ENCODE data around the gene RPSA. TPM values are rescaled to one million over a fixed set of nuclear protein-coding genes. Genes with fewer than 3 reads are reported as not detected.
"Not testable (repeated sequence)": the region's sequence is repeated elsewhere in the genome, so short reads cannot be mapped to it uniquely, and the experiment has no call there.

Gene RPSA
- total RNA-seq, 6 donors from 2014 or later: 317 to 921 (median 709) TPM

DNA sequence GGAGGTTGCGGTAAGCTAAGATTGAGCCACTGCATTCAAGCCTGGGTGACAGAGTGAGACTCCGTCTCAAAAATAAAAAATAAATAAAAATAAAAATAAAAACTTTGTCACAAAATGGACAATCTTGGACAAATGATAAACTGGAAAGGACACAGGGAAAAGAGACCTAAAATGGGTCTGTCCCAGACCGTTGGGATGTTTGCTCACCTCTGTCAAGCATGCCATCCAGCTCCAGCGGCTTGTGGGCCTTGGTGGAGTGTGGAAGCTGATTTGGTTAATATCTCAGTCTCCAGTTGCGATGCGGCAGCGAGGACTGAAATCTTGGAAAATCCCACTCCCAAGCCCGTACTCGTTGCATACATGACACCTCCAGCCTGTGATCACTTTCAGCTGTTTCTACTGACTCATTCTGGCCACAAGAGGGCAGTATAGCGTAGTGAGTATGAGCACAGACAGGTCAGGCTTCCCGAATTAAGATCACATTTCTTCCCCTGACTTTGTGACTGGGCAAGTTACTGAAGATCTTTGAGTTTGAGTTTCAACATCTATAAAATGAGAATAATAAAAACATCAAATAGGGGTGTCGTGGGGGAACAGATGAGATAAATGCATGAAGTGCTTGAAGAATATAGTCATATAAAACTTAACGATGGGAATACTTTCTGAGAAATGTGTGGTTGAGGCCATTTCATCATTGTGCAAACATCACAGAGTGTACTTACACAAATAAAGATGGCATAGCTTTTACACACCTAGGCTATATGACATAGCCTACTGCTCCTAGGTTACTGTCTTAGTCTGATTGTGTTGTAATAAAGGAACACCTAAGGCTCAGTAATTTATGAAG is 41.3 kb downstream of the RPSA start:
- DNase-seq: peak in 1 of 2 donors; percentile 79
- no peak for TF ChIP-seq EP300 (IDR thresholded peaks at IDR 0.05)
- TF ChIP-seq, protein P1, sequence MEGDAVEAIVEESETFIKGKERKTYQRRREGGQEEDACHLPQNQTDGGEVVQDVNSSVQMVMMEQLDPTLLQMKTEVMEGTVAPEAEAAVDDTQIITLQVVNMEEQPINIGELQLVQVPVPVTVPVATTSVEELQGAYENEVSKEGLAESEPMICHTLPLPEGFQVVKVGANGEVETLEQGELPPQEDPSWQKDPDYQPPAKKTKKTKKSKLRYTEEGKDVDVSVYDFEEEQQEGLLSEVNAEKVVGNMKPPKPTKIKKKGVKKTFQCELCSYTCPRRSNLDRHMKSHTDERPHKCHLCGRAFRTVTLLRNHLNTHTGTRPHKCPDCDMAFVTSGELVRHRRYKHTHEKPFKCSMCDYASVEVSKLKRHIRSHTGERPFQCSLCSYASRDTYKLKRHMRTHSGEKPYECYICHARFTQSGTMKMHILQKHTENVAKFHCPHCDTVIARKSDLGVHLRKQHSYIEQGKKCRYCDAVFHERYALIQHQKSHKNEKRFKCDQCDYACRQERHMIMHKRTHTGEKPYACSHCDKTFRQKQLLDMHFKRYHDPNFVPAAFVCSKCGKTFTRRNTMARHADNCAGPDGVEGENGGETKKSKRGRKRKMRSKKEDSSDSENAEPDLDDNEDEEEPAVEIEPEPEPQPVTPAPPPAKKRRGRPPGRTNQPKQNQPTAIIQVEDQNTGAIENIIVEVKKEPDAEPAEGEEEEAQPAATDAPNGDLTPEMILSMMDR (IDR thresholded peaks at IDR 0.05): peak; percentile 66 to 80 (median 77)
- no peak for TF ChIP-seq POLR2A (IDR thresholded peaks at IDR 0.05)
- TF ChIP-seq POLR2AphosphoS5 (IDR thresholded peaks at IDR 0.05): no peak
- Histone ChIP-seq H3K27ac (no peak overlapping the region), H3K9me3 (no peaks in the 10 kb centered on the region), H3K4me1 (peaks cover 0 to 7% (median 5%) of the 10 kb centered on the region in 4 donors), H3K27me3 (no peaks in the 10 kb centered on the region), H3K4me3 (no peak overlapping the region), H3K36me3 (no peaks in the 10 kb centered on the region)
- 24 to 26% methylated on average over 13 of the region's 13 CpGs for WGBS, 2 donors
- peak; percentile 90 to 92 for ATAC-seq (ENCODE audit: low FRiP score in 2 of 2)

DNA sequence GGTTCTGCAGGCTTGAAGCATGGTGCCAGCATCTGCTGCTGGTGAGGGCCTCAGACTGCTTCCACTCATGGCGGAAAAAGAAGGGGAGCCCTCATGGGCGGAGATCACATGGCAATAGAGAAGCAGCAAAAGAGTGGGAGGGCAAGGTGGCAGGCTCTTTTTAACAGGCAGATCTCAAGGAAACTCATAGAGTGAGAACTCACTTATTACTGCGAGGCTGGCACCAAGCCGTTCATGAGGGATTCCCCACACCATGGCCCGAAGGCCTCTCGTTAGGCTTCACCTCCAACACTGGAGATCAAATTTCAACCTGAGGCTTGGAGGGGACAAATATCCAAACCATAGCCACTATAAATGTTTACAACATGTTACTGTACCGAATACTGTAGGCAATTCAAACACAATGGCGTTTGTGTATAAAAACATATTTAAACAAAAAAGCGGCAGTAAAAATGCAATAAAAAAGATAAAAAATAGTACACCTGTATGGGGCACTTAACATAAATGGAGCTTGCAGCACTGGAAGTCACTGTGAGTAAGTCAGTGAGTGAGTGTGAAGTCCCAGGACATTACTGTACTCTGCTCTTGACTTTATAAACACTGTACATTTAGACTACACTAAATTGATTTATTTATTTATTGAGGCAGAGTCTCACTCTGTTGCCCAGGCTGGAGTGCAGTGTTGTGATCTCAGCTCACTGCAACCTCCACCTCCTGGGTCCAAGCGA is 42.1 kb downstream of the RPSA start:
- no peak overlapping the region for H3K4me3 ChIP-seq
- DNase-seq (no peak), ATAC-seq (ENCODE audit: low FRiP score in 2 of 2) (no peak)
- H3K4me1 ChIP-seq: peaks cover 0 to 7% (median 5%) of the 10 kb centered on the region in 4 donors
- H3K9me3 ChIP-seq: no peaks in the 10 kb centered on the region
- H3K36me3 ChIP-seq: no peaks in the 10 kb centered on the region
- WGBS, 2 donors: 75 to 81% methylated on average over 10 of the region's 10 CpGs
- no peaks in the 10 kb centered on the region for H3K27me3 ChIP-seq
- TF ChIP-seq POLR2A (IDR thresholded peaks at IDR 0.05) (no peak), EP300 (IDR thresholded peaks at IDR 0.05) (no peak), POLR2AphosphoS5 (IDR thresholded peaks at IDR 0.05) (no peak)
- TF ChIP-seq, protein P1 (IDR thresholded peaks at IDR 0.05): no peak
- no peak overlapping the region for H3K27ac ChIP-seq

DNA sequence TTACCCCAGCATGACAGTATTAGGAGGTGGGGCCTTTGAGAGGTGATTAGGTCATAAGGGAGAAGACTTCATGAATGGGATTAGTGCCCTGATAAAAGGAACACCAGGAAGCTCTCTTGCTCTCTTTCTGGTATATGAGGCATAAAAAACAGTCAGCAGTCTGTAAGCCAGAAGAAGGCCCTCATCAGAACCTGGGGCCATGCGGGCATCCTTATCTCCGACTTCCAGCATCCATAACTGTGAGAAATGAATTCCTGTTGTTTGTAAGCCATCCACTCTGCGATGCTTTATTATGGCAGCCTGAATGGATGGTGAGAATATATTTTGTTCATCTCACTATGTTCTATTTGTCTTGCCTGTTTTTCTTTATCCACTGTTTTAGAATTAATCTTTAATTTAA is 43.3 kb downstream of the RPSA start:
- TF ChIP-seq EP300 (IDR thresholded peaks at IDR 0.05): no peak
- TF ChIP-seq, protein P1 (IDR thresholded peaks at IDR 0.05): no peak
- no peak for TF ChIP-seq POLR2AphosphoS5 (IDR thresholded peaks at IDR 0.05)
- no peak for TF ChIP-seq POLR2A (IDR thresholded peaks at IDR 0.05)
- ATAC-seq (ENCODE audit: low FRiP score in 2 of 2): no peak
- H3K27me3 ChIP-seq: no peaks in the 10 kb centered on the region
- DNase-seq: no peak
- H3K36me3 ChIP-seq: no peaks in the 10 kb centered on the region
- 70 to 83% methylated on average over 3 of the region's 3 CpGs for WGBS, 2 donors
- H3K27ac ChIP-seq: no peak overlapping the region
- H3K9me3 ChIP-seq: no peaks in the 10 kb centered on the region
- peaks cover 0 to 7% (median 5%) of the 10 kb centered on the region in 4 donors for H3K4me1 ChIP-seq
- no peak overlapping the region for H3K4me3 ChIP-seq

GRCh38 chr3:39453134-39453533 is 46.6 kb downstream of the RPSA start:
- 37 to 46% methylated on average over 1 of the region's 1 CpG for WGBS, 2 donors
- Histone ChIP-seq H3K4me1 (peaks cover 0 to under 1% (median 0%) of the 10 kb centered on the region in 4 donors), H3K9me3 (no peaks in the 10 kb centered on the region), H3K27ac (no peak overlapping the region), H3K4me3 (no peak overlapping the region), H3K27me3 (no peaks in the 10 kb centered on the region), H3K36me3 (no peaks in the 10 kb centered on the region)
- no peak for TF ChIP-seq POLR2AphosphoS5 (IDR thresholded peaks at IDR 0.05)
- ATAC-seq (ENCODE audit: low FRiP score in 2 of 2) (no peak), DNase-seq (no peak)

GRCh38 chr3:39453872-39454271 is 47.4 kb downstream of the RPSA start:
- H3K4me3 ChIP-seq; DNase-seq; ATAC-seq (ENCODE audit: low FRiP score in 2 of 2); H3K27ac ChIP-seq; H3K36me3 ChIP-seq; H3K9me3 ChIP-seq; H3K27me3 ChIP-seq; H3K4me1 ChIP-seq: not testable (repeated sequence)
- WGBS, 2 donors: 94 to 97% methylated on average over 7 of the region's 7 CpGs
